Breast epithelium (tissue), 4 donors: ENCODE data around the gene NME8. TPM values are rescaled to one million over a fixed set of nuclear protein-coding genes. Genes with fewer than 3 reads are reported as not detected.

Experiments
- DNase-seq, 2 donors: peaks; one replicate each; pipeline ENCODE4 v3.0.0-alpha.2; 2019; ENCODE audit warnings: low spot score in 2 of 2
- H3K27ac ChIP-seq, 2 donors: fragments of 200-600 bp; sonication (generic) in 1 of 2; one replicate each; pipeline ENCODE4 v1.5.1; 2016 to 2019; ENCODE audit warnings: mild to moderate bottlenecking in 1 of 2
- H3K27me3 ChIP-seq, 2 donors: fragments of 200-600 bp; sonication (generic) in 1 of 2; one replicate each; pipeline versions ENCODE4 v1.5.1 to v1.6.0; 2017 to 2019; ENCODE audit warnings: control low read depth in 1 of 2, mild to moderate bottlenecking in 1 of 2
- H3K36me3 ChIP-seq: fragments of 200-600 bp; one replicate; pipeline ENCODE4 v1.5.1; 2019
- H3K4me1 ChIP-seq, 2 donors: fragments of 200-600 bp; sonication (generic); one replicate each; pipeline ENCODE4 v1.5.1; 2016 to 2019; ENCODE audit warnings: control low read depth in 1 of 2
- H3K4me3 ChIP-seq, 3 donors: fragments of 200-600 bp; sonication (generic); 1 replicate in 2 of 3; 2 replicates in 1 of 3; pipeline ENCODE4 v1.5.1; 2016 to 2019; ENCODE audit warnings: mild to moderate bottlenecking in 3 of 3, moderate library complexity in 2 of 3
- H3K9me3 ChIP-seq, 2 donors: fragments of 200-600 bp; sonication (generic) in 1 of 2; one replicate each; pipeline ENCODE4 v1.5.1; 2016 to 2019; ENCODE audit warnings: control low read depth in 1 of 2
- CTCF ChIP-seq, 3 donors: fragments of 450-650 bp; IDR thresholded peaks; one replicate each; pipeline ENCODE4 v1.5.1; 2016 to 2017; ENCODE audit warnings: antibody characterized with exemption in 3 of 3, mild to moderate bottlenecking in 3 of 3, moderate library complexity in 3 of 3
- POLR2A ChIP-seq: fragments of 450-650 bp; IDR thresholded peaks from one replicate; pipeline ENCODE4 v1.6.1; 2016; ENCODE audit warnings: antibody characterized with exemption, mild to moderate bottlenecking, moderate library complexity
- POLR2AphosphoS5 ChIP-seq, 3 donors: sonication (generic); formaldehyde crosslinking; IDR thresholded peaks; one replicate each; pipeline ENCODE4 v1.6.1; 2017; ENCODE audit warnings: antibody characterized with exemption in 3 of 3
- intact Hi-C: fragments of 100-400 bp; cut with DNase I; formaldehyde crosslinking; loops from one replicate; pipeline ENCODE4 v1.15.1; 2023; ENCODE audit warnings: low total_unique reads
- total RNA-seq, 3 donors: library from RNA; depleted of rRNA; stranded (reverse); fragments of >200 nt; gene quantifications; one replicate each; pipeline ENCODE4 v1.1.0, GENCODE V29; 2016

NME8 gene
- total RNA-seq, 3 donors from 2014 or later: not detected

GRCh38 chr7:37817591-37817960 lies 30.8 kb upstream of the NME8 start:
- TF ChIP-seq POLR2AphosphoS5 (IDR thresholded peaks at IDR 0.05): no peak
- no peak for TF ChIP-seq CTCF (IDR thresholded peaks at IDR 0.05)
- Histone ChIP-seq H3K9me3 (peaks cover 0 to 8% of the 10 kb centered on the region in 2 donors), H3K4me1 (no peaks in the 10 kb centered on the region), H3K27me3 (no peaks in the 10 kb centered on the region), H3K27ac (no peak overlapping the region), H3K36me3 (no peaks in the 10 kb centered on the region), H3K4me3 (no peak overlapping the region)
- DNase-seq: no peak
- intact Hi-C loops: no loop called here

GRCh38 chr7:37817996-37818720 lies 30.2 kb upstream of the NME8 start:
- H3K4me1 ChIP-seq: no peaks in the 10 kb centered on the region
- no peak for DNase-seq
- H3K27me3 ChIP-seq: no peaks in the 10 kb centered on the region
- intact Hi-C loops: no loop called here
- peaks cover 0 to 8% of the 10 kb centered on the region in 2 donors for H3K9me3 ChIP-seq
- no peak overlapping the region for H3K4me3 ChIP-seq
- TF ChIP-seq POLR2AphosphoS5 (IDR thresholded peaks at IDR 0.05): no peak
- TF ChIP-seq CTCF (IDR thresholded peaks at IDR 0.05): no peak
- no peak for TF ChIP-seq POLR2A
- H3K27ac ChIP-seq: no peak overlapping the region
- H3K36me3 ChIP-seq: no peaks in the 10 kb centered on the region

- intact Hi-C loops: no loop called here
- Histone ChIP-seq H3K36me3 (no peaks in the 10 kb centered on the region), H3K4me3 (no peak overlapping the region), H3K4me1 (no peaks in the 10 kb centered on the region), H3K27me3 (no peaks in the 10 kb centered on the region), H3K9me3 (peaks cover 0 to 8% of the 10 kb centered on the region in 2 donors), H3K27ac (no peak overlapping the region)
- DNase-seq: no peak
- TF ChIP-seq POLR2A: no peak
- TF ChIP-seq CTCF (IDR thresholded peaks at IDR 0.05): no peak
- no peak for TF ChIP-seq POLR2AphosphoS5 (IDR thresholded peaks at IDR 0.05)
These were observed 27.5 kb upstream of the NME8 start for GRCh38 chr7:37820708-37821468.

- Histone ChIP-seq H3K4me3 (no peak overlapping the region), H3K27ac (no peak overlapping the region), H3K36me3 (no peaks in the 10 kb centered on the region), H3K4me1 (no peaks in the 10 kb centered on the region), H3K27me3 (peaks cover 0 to 4% of the 10 kb centered on the region in 2 donors), H3K9me3 (peaks cover 0 to 8% of the 10 kb centered on the region in 2 donors)
- TF ChIP-seq CTCF (IDR thresholded peaks at IDR 0.05): no peak
- TF ChIP-seq POLR2A: no peak
- no peak for TF ChIP-seq POLR2AphosphoS5 (IDR thresholded peaks at IDR 0.05)
- intact Hi-C loops: no loop called here
- DNase-seq: no peak
These were observed 25.5 kb upstream of the NME8 start for GRCh38 chr7:37822946-37823345.

GRCh38 chr7:37823557-37823956 lies 24.8 kb upstream of the NME8 start:
- Histone ChIP-seq H3K9me3 (peaks cover 0 to 8% of the 10 kb centered on the region in 2 donors), H3K27ac (no peak overlapping the region), H3K36me3 (no peaks in the 10 kb centered on the region), H3K4me3 (no peak overlapping the region), H3K27me3 (peaks cover 0 to 4% of the 10 kb centered on the region in 2 donors), H3K4me1 (no peaks in the 10 kb centered on the region)
- intact Hi-C loops: no loop called here
- TF ChIP-seq CTCF (IDR thresholded peaks at IDR 0.05): no peak
- TF ChIP-seq POLR2AphosphoS5 (IDR thresholded peaks at IDR 0.05): no peak
- TF ChIP-seq POLR2A: no peak
- no peak for DNase-seq
